ENCODE results near the gene PLAGL1. TPM values are rescaled to one million over a fixed set of nuclear protein-coding genes. Genes with fewer than 3 reads are reported as not detected.
"Not testable (repeated sequence)": the region's sequence is repeated elsewhere in the genome, so short reads cannot be mapped to it uniquely, and the experiment has no call there.

The PLAGL1 gene
- polyA plus RNA-seq, 6 donors from 2014 or later: 8.5 to 12.5 (median 10.1) TPM

- ATAC-seq (ENCODE audit: low read depth in 2 of 2) (no peak), DNase-seq (no peak)
- Mint-ChIP-seq H3K4me1 (peaks cover 0 to 5% (median 3%) of the 10 kb centered on the region in 3 donors), H3K27ac (no peak overlapping the region), H3K36me3 (peaks cover 26 to 36% of the 10 kb centered on the region in 2 donors), H3K27me3 (no peaks in the 10 kb centered on the region), H3K4me3 (no peak overlapping the region), H3K9me3 (peaks cover 0 to 23% (median 15%) of the 10 kb centered on the region in 7 donors)
Observed at GRCh38 chr6:143936347-143936746, 71.7 kb downstream of the PLAGL1 start.

- Mint-ChIP-seq H3K27ac (no peak overlapping the region), H3K9me3 (peaks cover 2 to 34% (median 25%) of the 10 kb centered on the region in 7 donors), H3K27me3 (no peaks in the 10 kb centered on the region), H3K36me3 (peaks cover 34 to 48% of the 10 kb centered on the region in 2 donors), H3K4me1 (peaks cover 0 to 2% (median under 1%) of the 10 kb centered on the region in 3 donors), H3K4me3 (peak overlapping the region in 1 of 8 donors; percentile 35)
- DNase-seq (no peak), ATAC-seq (ENCODE audit: low read depth in 2 of 2) (no peak)
Observed at GRCh38 chr6:143934867-143935266, 73.2 kb downstream of the PLAGL1 start.

GRCh38 chr6:143934331-143934730, 73.7 kb downstream of the PLAGL1 start:
- DNase-seq (no peak), ATAC-seq (ENCODE audit: low read depth in 2 of 2) (no peak)
- Mint-ChIP-seq H3K27ac (no peak overlapping the region), H3K36me3 (peaks cover 39 to 53% of the 10 kb centered on the region in 2 donors), H3K4me1 (no peaks in the 10 kb centered on the region), H3K9me3 (peaks cover 5 to 39% (median 30%) of the 10 kb centered on the region in 7 donors), H3K27me3 (no peaks in the 10 kb centered on the region), H3K4me3 (peak overlapping the region in 1 of 8 donors; percentile 61)

- no peak for DNase-seq
Observed at GRCh38 chr6:143929975-143930374, 78.1 kb downstream of the PLAGL1 start.

GRCh38 chr6:143928853-143929252, 79.2 kb downstream of the PLAGL1 start:
- H3K27me3 Mint-ChIP-seq: no peaks in the 10 kb centered on the region
- no peak overlapping the region for H3K4me3 Mint-ChIP-seq
- H3K27ac Mint-ChIP-seq: no peak overlapping the region
- no peak for ATAC-seq (ENCODE audit: low read depth in 2 of 2)
- DNase-seq: no peak
- no peaks in the 10 kb centered on the region for H3K4me1 Mint-ChIP-seq
- H3K36me3 Mint-ChIP-seq: peaks cover 57 to 69% of the 10 kb centered on the region in 2 donors
- H3K9me3 Mint-ChIP-seq: peaks cover 15 to 66% (median 46%) of the 10 kb centered on the region in 7 donors

More at GRCh38 chr6:143929975-143930374, 78.1 kb downstream of the PLAGL1 start:
- Mint-ChIP-seq H3K4me3 (no peak overlapping the region), H3K4me1 (no peaks in the 10 kb centered on the region), H3K27ac (no peak overlapping the region), H3K36me3 (peaks cover 66 to 80% of the 10 kb centered on the region in 2 donors), H3K27me3 (no peaks in the 10 kb centered on the region), H3K9me3 (peaks cover 12 to 62% (median 44%) of the 10 kb centered on the region in 7 donors)
- no peak for ATAC-seq (ENCODE audit: low read depth in 2 of 2)

- H3K27me3 Mint-ChIP-seq; H3K27ac Mint-ChIP-seq; ATAC-seq (ENCODE audit: low read depth in 2 of 2); DNase-seq; H3K4me3 Mint-ChIP-seq; H3K4me1 Mint-ChIP-seq: not testable (repeated sequence)
- H3K36me3 Mint-ChIP-seq: peaks cover 69 to 71% of the 10 kb centered on the region in 2 donors
- peaks cover 18 to 41% (median 24%) of the 10 kb centered on the region in 7 donors for H3K9me3 Mint-ChIP-seq
Observed at GRCh38 chr6:143917026-143917425, 91.0 kb downstream of the PLAGL1 start.

- DNase-seq (no peak), ATAC-seq (ENCODE audit: low read depth in 2 of 2) (no peak)
- H3K36me3 Mint-ChIP-seq: peaks cover 78 to 85% of the 10 kb centered on the region in 2 donors
- no peaks in the 10 kb centered on the region for H3K27me3 Mint-ChIP-seq
- peaks cover 24 to 50% (median 34%) of the 10 kb centered on the region in 7 donors for H3K9me3 Mint-ChIP-seq
- no peak overlapping the region for H3K27ac Mint-ChIP-seq
- H3K4me3 Mint-ChIP-seq: peak overlapping the region in 1 of 8 donors; percentile 9
- H3K4me1 Mint-ChIP-seq: no peaks in the 10 kb centered on the region
Observed at GRCh38 chr6:143912671-143913070, 95.4 kb downstream of the PLAGL1 start.

- peaks cover 19 to 41% (median 31%) of the 10 kb centered on the region in 7 donors for H3K9me3 Mint-ChIP-seq
- no peaks in the 10 kb centered on the region for H3K4me1 Mint-ChIP-seq
- H3K36me3 Mint-ChIP-seq: peaks cover 70 to 88% of the 10 kb centered on the region in 2 donors
- no peak for ATAC-seq (ENCODE audit: low read depth in 2 of 2)
- H3K27me3 Mint-ChIP-seq: no peaks in the 10 kb centered on the region
- no peak overlapping the region for H3K27ac Mint-ChIP-seq
- no peak for DNase-seq
- H3K4me3 Mint-ChIP-seq: no peak overlapping the region
Observed at GRCh38 chr6:143911028-143911427, 97.0 kb downstream of the PLAGL1 start.

- Mint-ChIP-seq H3K36me3 (peaks cover 23 to 32% of the 10 kb centered on the region in 2 donors), H3K4me3 (no peak overlapping the region), H3K9me3 (peaks cover 0 to 3% (median 0%) of the 10 kb centered on the region in 7 donors), H3K27ac (peak overlapping the region in 1 of 6 donors; percentile 22), H3K4me1 (no peaks in the 10 kb centered on the region), H3K27me3 (no peaks in the 10 kb centered on the region)
- DNase-seq (no peak), ATAC-seq (ENCODE audit: low read depth in 2 of 2) (no peak)
Observed at GRCh38 chr6:143902827-143903226, 105.2 kb downstream of the PLAGL1 start.

- no peaks in the 10 kb centered on the region for H3K27me3 Mint-ChIP-seq
- no peak overlapping the region for H3K4me3 Mint-ChIP-seq
- H3K27ac Mint-ChIP-seq: peak overlapping the region in 1 of 6 donors; percentile 29
- H3K36me3 Mint-ChIP-seq: peaks cover 22 to 31% of the 10 kb centered on the region in 2 donors
- ATAC-seq (ENCODE audit: low read depth in 2 of 2) (no peak), DNase-seq (no peak)
- H3K9me3 Mint-ChIP-seq: peaks cover 0 to 3% (median 0%) of the 10 kb centered on the region in 7 donors
- H3K4me1 Mint-ChIP-seq: no peaks in the 10 kb centered on the region
Observed at GRCh38 chr6:143901885-143902750, 105.9 kb downstream of the PLAGL1 start.

- H3K4me3 Mint-ChIP-seq: no peak overlapping the region
- no peaks in the 10 kb centered on the region for H3K4me1 Mint-ChIP-seq
- no peak overlapping the region for H3K27ac Mint-ChIP-seq
- peaks cover 0 to 3% (median 0%) of the 10 kb centered on the region in 7 donors for H3K9me3 Mint-ChIP-seq
- ATAC-seq (ENCODE audit: low read depth in 2 of 2): no peak
- peaks cover 15 to 22% of the 10 kb centered on the region in 2 donors for H3K36me3 Mint-ChIP-seq
- DNase-seq: no peak
- H3K27me3 Mint-ChIP-seq: no peaks in the 10 kb centered on the region
Observed at GRCh38 chr6:143900358-143900757, 107.7 kb downstream of the PLAGL1 start.

GRCh38 chr6:143896126-143896860, 111.8 kb downstream of the PLAGL1 start:
- peaks cover 15 to 34% of the 10 kb centered on the region in 2 donors for H3K36me3 Mint-ChIP-seq
- H3K27me3 Mint-ChIP-seq: no peaks in the 10 kb centered on the region
- no peak overlapping the region for H3K27ac Mint-ChIP-seq
- ATAC-seq (ENCODE audit: low read depth in 2 of 2) (no peak), DNase-seq (no peak)
- no peak overlapping the region for H3K4me3 Mint-ChIP-seq
- H3K9me3 Mint-ChIP-seq: no peaks in the 10 kb centered on the region
- no peaks in the 10 kb centered on the region for H3K4me1 Mint-ChIP-seq

- DNase-seq (no peak), ATAC-seq (ENCODE audit: low read depth in 2 of 2) (no peak)
- Mint-ChIP-seq H3K36me3 (peaks cover 8 to 28% of the 10 kb centered on the region in 2 donors), H3K9me3 (no peaks in the 10 kb centered on the region), H3K4me1 (no peaks in the 10 kb centered on the region), H3K27me3 (no peaks in the 10 kb centered on the region), H3K27ac (no peak overlapping the region), H3K4me3 (no peak overlapping the region)
Observed at GRCh38 chr6:143894655-143895054, 113.4 kb downstream of the PLAGL1 start.
